K562 (cell line): ENCODE results near the gene VWA3B. TPM values are rescaled to one million over a fixed set of nuclear protein-coding genes. Genes with fewer than 3 reads are reported as not detected.

ENCODE experiments used
- ATAC-seq: fragments of 200-7000 bp; cut with Tn5 transposase; 3 replicates; pipeline ENCODE4 v1.9.1; 2020; ENCODE audit warnings: moderate library complexity
- BruUV-seq: library from RNA; stranded (reverse); fragments of 400-500 nt; replicated peaks from 2 replicates; lab custom pipeline; 2021; lab: Mats Ljungman, UMichigan
- CTCF ChIA-PET: fragments of 300-600 bp; formaldehyde crosslinking; extraction: SDS; loops from one replicate; lab custom pipeline; 2021; ENCODE audit warnings: low intra/inter-chr PET ratio; lab: Yijun Ruan, JAX
- POLR2A ChIA-PET: fragments of 300-600, 350-650 bp; sonication (Branson Sonifier 250); formaldehyde crosslinking; extraction: SDS; loops from one replicate; lab custom pipeline; 2021; ENCODE audit warnings: antibody characterized with exemption, inconsistent platforms; lab: Yijun Ruan, JAX
- DNase-seq, 4 experiments: peaks; one replicate each; pipeline versions ENCODE4 v3.0.0 to v3.0.0-alpha.2; 2011 to 2018; ENCODE audit warnings: low spot score in 3 of 4, mixed read lengths in 3 of 4; ENCODE audit errors: extremely low read depth in 1 of 4
- FAIRE-seq: peaks from 2 replicates; lab custom pipeline; 2011; peaks lifted over from hg19 to GRCh38; lab: Jason Lieb, UNC
- H2AFZ ChIP-seq: 2 replicates; pipeline ENCODE4 v1.6.0; 2011; ENCODE audit warnings: low read depth, low read length, control low read depth, inconsistent platforms
- H3K27ac ChIP-seq: fragments of 200-600 bp; 3 replicates; pipeline ENCODE4 v1.8.0; 2011; ENCODE audit warnings: low read depth, mild to moderate bottlenecking, control low read depth, inconsistent platforms, low read length, moderate library complexity, mixed read lengths; ENCODE audit errors: extremely low read depth
- H3K27me3 ChIP-seq, 2 experiments: fragments of 300-600 bp in 1 of 2; 2 replicates in 1 of 2; 3 replicates in 1 of 2; pipeline versions ENCODE4 v1.6.0 to v1.8.0; 2011; ENCODE audit warnings: inconsistent platforms in 2 of 2, low read length in 2 of 2, mild to moderate bottlenecking in 1 of 2, mixed read lengths in 1 of 2, moderate library complexity in 1 of 2; ENCODE audit not compliant: control insufficient read depth in 2 of 2, insufficient read depth in 2 of 2
- H3K36me3 ChIP-seq: fragments of 300-600 bp; 3 replicates; pipeline ENCODE4 v1.8.0; 2011; ENCODE audit warnings: mild to moderate bottlenecking, low read length, inconsistent platforms; ENCODE audit not compliant: control insufficient read depth, insufficient read depth
- H3K4me1 ChIP-seq, 2 experiments: fragments of 200-600 bp in 1 of 2; replicated peaks in 1 of 2; 2 replicates in 1 of 2; 3 replicates in 1 of 2; pipeline versions ENCODE4 v1.5.1 to v1.8.0; 2011; ENCODE audit warnings: inconsistent platforms in 2 of 2, low read length in 2 of 2, mild to moderate bottlenecking in 1 of 2, mixed read lengths in 1 of 2, moderate library complexity in 1 of 2; ENCODE audit not compliant: control insufficient read depth in 2 of 2, insufficient read depth in 2 of 2
- H3K4me2 ChIP-seq: 2 replicates; pipeline ENCODE4 v1.6.1; 2011; ENCODE audit warnings: low read length, control low read depth, inconsistent platforms, mixed read lengths; ENCODE audit not compliant: insufficient read depth
- H3K4me3 ChIP-seq: fragments of 200-600 bp; sonication (generic), shearing (Covaris generic); 2 replicates; pipeline ENCODE4 v1.5.1; 2016; ENCODE audit warnings: control low read depth, inconsistent platforms
- H3K79me2 ChIP-seq: fragments of 200-600 bp; 3 replicates; pipeline ENCODE4 v1.8.0; 2011; ENCODE audit warnings: low read length, inconsistent platforms; ENCODE audit not compliant: control insufficient read depth, insufficient read depth
- H3K9ac ChIP-seq, 2 experiments: 2 replicates each; pipeline versions ENCODE4 v1.6.0 to v1.6.1; 2011; ENCODE audit warnings: low read depth in 2 of 2, low read length in 2 of 2, control low read depth in 1 of 2, inconsistent platforms in 1 of 2, mild to moderate bottlenecking in 1 of 2, mixed read lengths in 1 of 2; ENCODE audit not compliant: insufficient read depth in 1 of 2
- H3K9me1 ChIP-seq: one replicate; pipeline ENCODE4 v1.6.0; 2011; ENCODE audit warnings: inconsistent platforms, mild to moderate bottlenecking, low read length, moderate library complexity; ENCODE audit not compliant: control insufficient read depth, insufficient read depth
- H3K9me3 ChIP-seq: replicated peaks from 2 replicates; pipeline ENCODE4 v1.5.1; 2011; ENCODE audit warnings: low read depth, low read length, inconsistent platforms; ENCODE audit not compliant: control insufficient read depth, insufficient read depth
- H4K20me1 ChIP-seq: replicated peaks from 2 replicates; pipeline ENCODE4 v1.6.1; 2011; ENCODE audit warnings: low read length, inconsistent platforms, mixed read lengths; ENCODE audit not compliant: control insufficient read depth, insufficient read depth
- DMBX1 ChIP-seq: fragments of 250-450 bp; sonication (Bioruptor Pico); IDR thresholded peaks from 2 replicates; pipeline ENCODE4 v1.8.0; 2022; ENCODE audit warnings: inconsistent platforms, mild to moderate bottlenecking, moderate library complexity, borderline replicate concordance
- E2F4 ChIP-seq: sonication (generic); formaldehyde crosslinking; IDR thresholded peaks from 2 replicates; pipeline ENCODE4 v1.8.0; 2022; ENCODE audit warnings: mild to moderate bottlenecking, low read depth, missing genetic modification reagents
- HCFC1 ChIP-seq: IDR thresholded peaks from 2 replicates; pipeline ENCODE4 v1.6.1; 2012; ENCODE audit warnings: low read depth, low read length, improper control_type of control experiment
- KDM1A ChIP-seq, 2 experiments: fragments of 450-650 bp; IDR thresholded peaks; 2 replicates each; pipeline ENCODE4 v1.6.1; 2016; ENCODE audit warnings: mild to moderate bottlenecking in 2 of 2
- KLF6 ChIP-seq: fragments of 250-450 bp; sonication (Bioruptor Pico); IDR thresholded peaks from 2 replicates; pipeline ENCODE4 v1.4.0; 2020; ENCODE audit warnings: mild to moderate bottlenecking, moderate library complexity, borderline replicate concordance
- NR0B1 ChIP-seq: fragments of 450-650 bp; IDR thresholded peaks from one replicate; pipeline ENCODE4 v1.6.1; 2018; ENCODE audit warnings: mild to moderate bottlenecking, moderate library complexity; ENCODE audit not compliant: partially characterized antibody
- NR2C1 ChIP-seq, 2 experiments: fragments of 450-650 bp; IDR thresholded peaks; 2 replicates each; pipeline ENCODE4 v1.6.1; 2017; ENCODE audit warnings: mild to moderate bottlenecking in 2 of 2, antibody characterized with exemption in 1 of 2, inconsistent platforms in 1 of 2, missing compliant biosample characterization in 1 of 2, missing genetic modification characterization in 1 of 2
- PHF21A ChIP-seq: fragments of 450-650 bp; IDR thresholded peaks from 2 replicates; pipeline ENCODE4 v1.6.1; 2017; ENCODE audit warnings: low read depth, borderline replicate concordance
- REST ChIP-seq, 2 experiments: fragments of 450-650 bp; formaldehyde crosslinking in 1 of 2; IDR thresholded peaks; 2 replicates each; pipeline versions ENCODE4 v1.4.0 to v1.6.1; 2014 to 2020; ENCODE audit warnings: mild to moderate bottlenecking in 2 of 2, borderline replicate concordance in 1 of 2, low read depth in 1 of 2
- ZKSCAN8 ChIP-seq: fragments of 200-800 bp; sonication (Bioruptor generic); IDR thresholded peaks from 2 replicates; pipeline ENCODE4 v1.6.1; 2016; ENCODE audit warnings: missing genetic modification characterization, missing compliant biosample characterization
- ZNF12 ChIP-seq: sonication (generic); formaldehyde crosslinking; IDR thresholded peaks from 2 replicates; pipeline ENCODE4 v1.4.0; 2020; ENCODE audit warnings: mild to moderate bottlenecking, missing genetic modification reagents
- ZNF165 ChIP-seq: fragments of 250-450 bp; sonication (Bioruptor Pico); IDR thresholded peaks from 2 replicates; pipeline ENCODE4 v1.4.0; 2020; ENCODE audit warnings: borderline replicate concordance
- WGBS: fragments of 100-300 bp; shearing (Covaris generic); methylation state at CpG from one replicate; pipeline ENCODE4 v1.1.6; 2016; ENCODE audit warnings: low coverage, mixed read lengths; ENCODE audit not compliant: insufficient coverage; ENCODE audit errors: missing lambda C conversion rate; 5-methylcytosine and 5-hydroxymethylcytosine counted together
- in situ Hi-C: fragments of 300-500 bp; cut with MboI; formaldehyde crosslinking; loops from 4 replicates; pipeline ENCODE4 v1.15.0; 2018; ENCODE audit warnings: inconsistent platforms, mixed read lengths
- intact Hi-C: fragments of 100-400 bp; cut with micrococcal nuclease; formaldehyde crosslinking; loops from 2 replicates; pipeline ENCODE4 v1.14.2; 2022
- polyA plus RNA-seq, 8 experiments: library from polyadenylated mRNA; depleted of rRNA in 4 of 8; stranded (reverse) in 5 of 8; unstranded in 3 of 8; fragments of >200 nt; fragmentation: Nextera tagmentation in 2 of 8; fragmentation: Illumina TruSeq in 1 of 8; extraction: Ambion mirVana in 2 of 8; extraction: Trizol in 1 of 8; gene quantifications; 2 replicates each; pipeline versions ENCODE4 v1.2.1 to v1.2.3, GENCODE V29; 2011 to 2014; ENCODE audit warnings: inconsistent platforms in 1 of 8, missing spikeins in 1 of 8
- total RNA-seq, 7 experiments: library from RNA; depleted of rRNA in 6 of 7; stranded (reverse); fragments of >200 nt in 6 of 7; fragmentation: Illumina TruSeq in 2 of 7; extraction: Trizol in 2 of 7; gene quantifications; 2 replicates each; pipeline versions ENCODE4 v1.2.1 to v1.2.3, GENCODE V29; 2011 to 2021; ENCODE audit warnings: low replicate concordance in 1 of 7

The VWA3B gene
- total and polyA plus RNA-seq, 9 of the 15 experiments (the other 6 are each of a cell fraction or from before 2014, with no cell fraction given): not detected

- Histone ChIP-seq H3K4me2 (no peak overlapping the region), H3K27ac (no peak overlapping the region), H3K36me3 (no peaks in the 10 kb centered on the region), H2AFZ (no peak overlapping the region), H3K9me1 (no peaks in the 10 kb centered on the region), H3K9me3 (no peaks in the 10 kb centered on the region), H3K9ac (no peak overlapping the region), H3K4me1 (peaks cover 0 to 5% of the 10 kb centered on the region in 2 experiments; a peak in 2 of 5 replicates), H3K27me3 (peaks cover 8 to 27% of the 10 kb centered on the region in 2 experiments; a peak in 3 of 5 replicates), H3K4me3 (no peak overlapping the region), H3K79me2 (no peaks in the 10 kb centered on the region), H4K20me1 (no peaks in the 10 kb centered on the region)
- POLR2A ChIA-PET: no interaction called here
- DNase-seq (no peak), ATAC-seq (no peak), FAIRE-seq (no peak)
- BruUV-seq: no TSS peak
- intact Hi-C loops: no loop called here
- no peak for TF ChIP-seq ZNF12 (CRISPR knock-in tag)
- no peak for TF ChIP-seq NR2C1 (IDR thresholded peaks at IDR 0.05)
- TF ChIP-seq NR2C1 (tag; IDR thresholded peaks at IDR 0.05): no peak
- TF ChIP-seq E2F4: no peak
- TF ChIP-seq NR0B1: no peak
- no peak for TF ChIP-seq ZNF165 (CRISPR knock-in tag)
- no peak for TF ChIP-seq ZKSCAN8
- no peak for TF ChIP-seq PHF21A
- no peak for TF ChIP-seq KLF6 (CRISPR knock-in tag)
- TF ChIP-seq HCFC1: no peak
- TF ChIP-seq KDM1A (IDR thresholded peaks at IDR 0.05): no peak
- TF ChIP-seq REST (IDR thresholded peaks at IDR 0.05; ENCODE audit: borderline replicate concordance): no peak
- no peak for TF ChIP-seq REST (CRISPR knock-in tag; IDR thresholded peaks at IDR 0.05; ENCODE audit: low read depth)
- TF ChIP-seq DMBX1: no peak
- in situ Hi-C loops: no loop called here
- 0% methylated on average over 3 of the region's 3 CpGs for WGBS
- CTCF ChIA-PET: no interaction called here
Measured at GRCh38 chr2:98343285-98343684, 256.3 kb downstream of the VWA3B start.
